HL-60 (cell line): ENCODE measurements around the gene CDH22.

Source experiments
- DNase-seq, 2 experiments: peaks; one replicate each; pipeline ENCODE4 v3.0.0-alpha.2; 2010 to 2020; ENCODE audit warnings: low read depth in 1 of 2, low spot score in 1 of 2
- H3K27ac ChIP-seq: fragments of 250-450 bp; sonication (Bioruptor Pico); replicated peaks from 2 replicates; pipeline ENCODE4 v1.5.1; 2020; ENCODE audit warnings: mild to moderate bottlenecking, moderate library complexity
- H3K27me3 ChIP-seq: fragments of 250-450 bp; sonication (Bioruptor Pico); 2 replicates; pipeline ENCODE4 v1.5.1; 2021; ENCODE audit warnings: mild to moderate bottlenecking, moderate library complexity; ENCODE audit not compliant: insufficient read depth, poor library complexity, severe bottlenecking
- H3K4me3 ChIP-seq: replicated peaks from 2 replicates; pipeline ENCODE4 v1.5.1; 2011; ENCODE audit warnings: mild to moderate bottlenecking, control low read depth, low read length; ENCODE audit not compliant: insufficient read depth
- GABPA ChIP-seq: IDR thresholded peaks from 2 replicates; pipeline ENCODE4 v1.6.1; 2012; ENCODE audit warnings: low read depth
- POLR2AphosphoS5 ChIP-seq: IDR thresholded peaks from 2 replicates; pipeline ENCODE4 v1.6.1; 2012; ENCODE audit warnings: low read depth
- SPI1 ChIP-seq: IDR thresholded peaks from 2 replicates; pipeline ENCODE4 v1.6.1; 2012; ENCODE audit warnings: low read depth, mild to moderate bottlenecking, borderline replicate concordance
- TF ChIP-seq, protein P1 (sequence below): IDR thresholded peaks from 2 replicates; pipeline ENCODE4 v1.6.1; 2012; ENCODE audit warnings: low read depth; ENCODE audit not compliant: insufficient replicate concordance
- TF ChIP-seq, protein P2 (sequence below): IDR thresholded peaks from one replicate; pipeline ENCODE4 v1.5.1; 2011; ENCODE audit warnings: low read length, control low read depth, inconsistent platforms; ENCODE audit not compliant: insufficient read depth

The CDH22 gene

DNA sequence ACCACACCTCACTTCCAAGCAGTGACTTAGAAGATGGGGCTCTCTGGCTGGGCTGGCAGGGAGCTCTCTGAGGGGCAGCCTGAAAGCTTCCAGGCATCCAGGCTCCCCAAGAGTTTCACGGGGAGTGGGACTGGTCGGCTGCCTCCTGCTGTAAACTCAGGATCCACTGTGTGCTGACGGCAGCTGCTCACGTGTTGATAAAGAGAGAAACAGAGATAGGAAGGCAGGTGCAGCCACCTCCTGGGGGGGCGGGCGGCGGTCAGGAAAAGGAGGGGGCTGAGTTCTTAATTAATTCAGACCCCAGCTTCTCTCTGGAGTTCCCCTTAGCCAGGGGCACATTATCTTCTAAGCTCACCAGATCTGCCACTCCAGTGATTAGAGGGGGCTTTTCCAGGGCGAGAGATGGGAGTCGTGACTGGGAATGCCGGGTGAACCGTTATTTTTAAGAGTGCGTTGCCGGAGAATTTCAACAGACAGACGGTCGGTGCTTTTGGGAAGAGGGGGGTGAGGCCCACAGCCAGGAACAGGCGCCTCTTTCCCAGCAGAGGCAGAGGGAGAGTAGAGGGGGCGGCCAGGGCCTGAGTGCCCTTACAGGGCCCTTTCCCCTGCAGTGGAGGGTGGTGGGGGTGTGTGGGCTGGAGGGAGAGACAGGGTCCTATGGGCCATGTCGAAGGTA, 119.3 kb downstream of the CDH22 start:
- Histone ChIP-seq H3K27ac (no peak overlapping the region), H3K27me3 (no peaks in the 10 kb centered on the region), H3K4me3 (no peak overlapping the region)
- no peak for DNase-seq
- TF ChIP-seq, protein P1, sequence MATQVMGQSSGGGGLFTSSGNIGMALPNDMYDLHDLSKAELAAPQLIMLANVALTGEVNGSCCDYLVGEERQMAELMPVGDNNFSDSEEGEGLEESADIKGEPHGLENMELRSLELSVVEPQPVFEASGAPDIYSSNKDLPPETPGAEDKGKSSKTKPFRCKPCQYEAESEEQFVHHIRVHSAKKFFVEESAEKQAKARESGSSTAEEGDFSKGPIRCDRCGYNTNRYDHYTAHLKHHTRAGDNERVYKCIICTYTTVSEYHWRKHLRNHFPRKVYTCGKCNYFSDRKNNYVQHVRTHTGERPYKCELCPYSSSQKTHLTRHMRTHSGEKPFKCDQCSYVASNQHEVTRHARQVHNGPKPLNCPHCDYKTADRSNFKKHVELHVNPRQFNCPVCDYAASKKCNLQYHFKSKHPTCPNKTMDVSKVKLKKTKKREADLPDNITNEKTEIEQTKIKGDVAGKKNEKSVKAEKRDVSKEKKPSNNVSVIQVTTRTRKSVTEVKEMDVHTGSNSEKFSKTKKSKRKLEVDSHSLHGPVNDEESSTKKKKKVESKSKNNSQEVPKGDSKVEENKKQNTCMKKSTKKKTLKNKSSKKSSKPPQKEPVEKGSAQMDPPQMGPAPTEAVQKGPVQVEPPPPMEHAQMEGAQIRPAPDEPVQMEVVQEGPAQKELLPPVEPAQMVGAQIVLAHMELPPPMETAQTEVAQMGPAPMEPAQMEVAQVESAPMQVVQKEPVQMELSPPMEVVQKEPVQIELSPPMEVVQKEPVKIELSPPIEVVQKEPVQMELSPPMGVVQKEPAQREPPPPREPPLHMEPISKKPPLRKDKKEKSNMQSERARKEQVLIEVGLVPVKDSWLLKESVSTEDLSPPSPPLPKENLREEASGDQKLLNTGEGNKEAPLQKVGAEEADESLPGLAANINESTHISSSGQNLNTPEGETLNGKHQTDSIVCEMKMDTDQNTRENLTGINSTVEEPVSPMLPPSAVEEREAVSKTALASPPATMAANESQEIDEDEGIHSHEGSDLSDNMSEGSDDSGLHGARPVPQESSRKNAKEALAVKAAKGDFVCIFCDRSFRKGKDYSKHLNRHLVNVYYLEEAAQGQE = no peak
- no peak for TF ChIP-seq GABPA

DNA sequence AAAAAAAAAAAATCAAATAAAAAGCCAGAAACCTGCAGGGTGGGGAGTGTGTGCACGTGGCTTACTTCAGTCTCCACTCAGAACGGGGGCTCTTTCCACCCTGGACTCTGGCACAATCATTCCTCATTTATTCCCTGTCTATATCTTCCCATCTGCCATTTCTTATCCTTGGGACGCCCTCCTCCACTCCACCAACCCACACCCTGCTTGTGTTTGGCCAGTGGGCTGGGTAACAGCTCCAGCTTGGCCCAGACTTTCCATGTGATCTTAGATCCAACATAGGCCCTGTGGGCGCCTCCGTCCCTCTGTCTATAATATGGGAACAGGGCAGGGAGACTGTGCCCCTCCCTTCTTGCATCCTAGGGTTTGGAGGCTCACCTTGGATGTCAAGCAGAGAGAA, 122.1 kb downstream of the CDH22 start:
- TF ChIP-seq SPI1 = no peak
- TF ChIP-seq, protein P2, sequence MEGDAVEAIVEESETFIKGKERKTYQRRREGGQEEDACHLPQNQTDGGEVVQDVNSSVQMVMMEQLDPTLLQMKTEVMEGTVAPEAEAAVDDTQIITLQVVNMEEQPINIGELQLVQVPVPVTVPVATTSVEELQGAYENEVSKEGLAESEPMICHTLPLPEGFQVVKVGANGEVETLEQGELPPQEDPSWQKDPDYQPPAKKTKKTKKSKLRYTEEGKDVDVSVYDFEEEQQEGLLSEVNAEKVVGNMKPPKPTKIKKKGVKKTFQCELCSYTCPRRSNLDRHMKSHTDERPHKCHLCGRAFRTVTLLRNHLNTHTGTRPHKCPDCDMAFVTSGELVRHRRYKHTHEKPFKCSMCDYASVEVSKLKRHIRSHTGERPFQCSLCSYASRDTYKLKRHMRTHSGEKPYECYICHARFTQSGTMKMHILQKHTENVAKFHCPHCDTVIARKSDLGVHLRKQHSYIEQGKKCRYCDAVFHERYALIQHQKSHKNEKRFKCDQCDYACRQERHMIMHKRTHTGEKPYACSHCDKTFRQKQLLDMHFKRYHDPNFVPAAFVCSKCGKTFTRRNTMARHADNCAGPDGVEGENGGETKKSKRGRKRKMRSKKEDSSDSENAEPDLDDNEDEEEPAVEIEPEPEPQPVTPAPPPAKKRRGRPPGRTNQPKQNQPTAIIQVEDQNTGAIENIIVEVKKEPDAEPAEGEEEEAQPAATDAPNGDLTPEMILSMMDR = no peak
- TF ChIP-seq POLR2AphosphoS5 = no peak
- no peak for TF ChIP-seq GABPA
- TF ChIP-seq, protein P1 = no peak
- DNase-seq = no peak
- Histone ChIP-seq H3K27ac (no peak overlapping the region), H3K27me3 (no peaks in the 10 kb centered on the region), H3K4me3 (no peak overlapping the region)

DNA sequence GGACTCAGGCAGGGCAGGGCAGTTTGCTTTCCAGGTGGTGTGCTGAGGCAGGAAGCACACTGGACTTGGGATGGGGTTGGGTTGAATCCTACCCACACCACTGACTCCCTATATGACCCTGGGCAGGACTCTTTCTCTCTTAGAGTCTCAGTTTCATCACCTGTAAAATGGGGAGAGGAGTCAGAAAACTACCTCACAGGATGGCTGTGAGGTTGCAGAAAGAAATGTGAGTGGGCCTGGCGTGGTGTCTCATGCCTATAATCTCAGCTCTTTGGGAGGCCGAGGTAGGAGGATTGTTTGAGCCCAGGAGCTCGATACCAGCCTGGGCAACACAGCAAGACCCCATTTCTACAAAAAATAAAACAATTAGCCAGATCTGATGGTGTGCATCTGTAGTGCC, 122.9 kb downstream of the CDH22 start:
- H3K27ac ChIP-seq = no peak overlapping the region
- TF ChIP-seq POLR2AphosphoS5 = no peak
- TF ChIP-seq, protein P2 = no peak
- TF ChIP-seq GABPA = no peak
- TF ChIP-seq SPI1 = no peak
- TF ChIP-seq, protein P1 = no peak
- no peaks in the 10 kb centered on the region for H3K27me3 ChIP-seq
- no peak for DNase-seq
- H3K4me3 ChIP-seq = no peak overlapping the region
